HL-60 (cell line): ENCODE results near the gene ENTPD6.

Experiments
- DNase-seq, 2 experiments: peaks; one replicate each; pipeline ENCODE4 v3.0.0-alpha.2; 2010 to 2020; ENCODE audit warnings: low read depth in 1 of 2, low spot score in 1 of 2
- H3K27ac ChIP-seq: fragments of 250-450 bp; sonication (Bioruptor Pico); replicated peaks from 2 replicates; pipeline ENCODE4 v1.5.1; 2020; ENCODE audit warnings: mild to moderate bottlenecking, moderate library complexity
- H3K27me3 ChIP-seq: fragments of 250-450 bp; sonication (Bioruptor Pico); 2 replicates; pipeline ENCODE4 v1.5.1; 2021; ENCODE audit warnings: mild to moderate bottlenecking, moderate library complexity; ENCODE audit not compliant: insufficient read depth, poor library complexity, severe bottlenecking
- H3K4me3 ChIP-seq: replicated peaks from 2 replicates; pipeline ENCODE4 v1.5.1; 2011; ENCODE audit warnings: mild to moderate bottlenecking, control low read depth, low read length; ENCODE audit not compliant: insufficient read depth
- CTCF ChIP-seq: IDR thresholded peaks from one replicate; pipeline ENCODE4 v1.5.1; 2011; ENCODE audit warnings: low read length, control low read depth, inconsistent platforms; ENCODE audit not compliant: insufficient read depth
- GABPA ChIP-seq: IDR thresholded peaks from 2 replicates; pipeline ENCODE4 v1.6.1; 2012; ENCODE audit warnings: low read depth
- POLR2AphosphoS5 ChIP-seq: IDR thresholded peaks from 2 replicates; pipeline ENCODE4 v1.6.1; 2012; ENCODE audit warnings: low read depth
- SPI1 ChIP-seq: IDR thresholded peaks from 2 replicates; pipeline ENCODE4 v1.6.1; 2012; ENCODE audit warnings: low read depth, mild to moderate bottlenecking, borderline replicate concordance
- TF ChIP-seq, protein P1 (sequence below): IDR thresholded peaks from 2 replicates; pipeline ENCODE4 v1.6.1; 2012; ENCODE audit warnings: low read depth; ENCODE audit not compliant: insufficient replicate concordance

ENTPD6 gene

GRCh38 chr20:25148982-25149846 lies 46.3 kb upstream of the ENTPD6 start:
- DNase-seq: no peak
- peaks cover 15% of the 10 kb centered on the region for H3K27me3 ChIP-seq
- TF ChIP-seq GABPA (no peak), POLR2AphosphoS5 (no peak), CTCF (no peak), SPI1 (no peak)
- TF ChIP-seq, protein P1, sequence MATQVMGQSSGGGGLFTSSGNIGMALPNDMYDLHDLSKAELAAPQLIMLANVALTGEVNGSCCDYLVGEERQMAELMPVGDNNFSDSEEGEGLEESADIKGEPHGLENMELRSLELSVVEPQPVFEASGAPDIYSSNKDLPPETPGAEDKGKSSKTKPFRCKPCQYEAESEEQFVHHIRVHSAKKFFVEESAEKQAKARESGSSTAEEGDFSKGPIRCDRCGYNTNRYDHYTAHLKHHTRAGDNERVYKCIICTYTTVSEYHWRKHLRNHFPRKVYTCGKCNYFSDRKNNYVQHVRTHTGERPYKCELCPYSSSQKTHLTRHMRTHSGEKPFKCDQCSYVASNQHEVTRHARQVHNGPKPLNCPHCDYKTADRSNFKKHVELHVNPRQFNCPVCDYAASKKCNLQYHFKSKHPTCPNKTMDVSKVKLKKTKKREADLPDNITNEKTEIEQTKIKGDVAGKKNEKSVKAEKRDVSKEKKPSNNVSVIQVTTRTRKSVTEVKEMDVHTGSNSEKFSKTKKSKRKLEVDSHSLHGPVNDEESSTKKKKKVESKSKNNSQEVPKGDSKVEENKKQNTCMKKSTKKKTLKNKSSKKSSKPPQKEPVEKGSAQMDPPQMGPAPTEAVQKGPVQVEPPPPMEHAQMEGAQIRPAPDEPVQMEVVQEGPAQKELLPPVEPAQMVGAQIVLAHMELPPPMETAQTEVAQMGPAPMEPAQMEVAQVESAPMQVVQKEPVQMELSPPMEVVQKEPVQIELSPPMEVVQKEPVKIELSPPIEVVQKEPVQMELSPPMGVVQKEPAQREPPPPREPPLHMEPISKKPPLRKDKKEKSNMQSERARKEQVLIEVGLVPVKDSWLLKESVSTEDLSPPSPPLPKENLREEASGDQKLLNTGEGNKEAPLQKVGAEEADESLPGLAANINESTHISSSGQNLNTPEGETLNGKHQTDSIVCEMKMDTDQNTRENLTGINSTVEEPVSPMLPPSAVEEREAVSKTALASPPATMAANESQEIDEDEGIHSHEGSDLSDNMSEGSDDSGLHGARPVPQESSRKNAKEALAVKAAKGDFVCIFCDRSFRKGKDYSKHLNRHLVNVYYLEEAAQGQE: no peak
- no peak overlapping the region for H3K27ac ChIP-seq
- H3K4me3 ChIP-seq: no peak overlapping the region

DNA sequence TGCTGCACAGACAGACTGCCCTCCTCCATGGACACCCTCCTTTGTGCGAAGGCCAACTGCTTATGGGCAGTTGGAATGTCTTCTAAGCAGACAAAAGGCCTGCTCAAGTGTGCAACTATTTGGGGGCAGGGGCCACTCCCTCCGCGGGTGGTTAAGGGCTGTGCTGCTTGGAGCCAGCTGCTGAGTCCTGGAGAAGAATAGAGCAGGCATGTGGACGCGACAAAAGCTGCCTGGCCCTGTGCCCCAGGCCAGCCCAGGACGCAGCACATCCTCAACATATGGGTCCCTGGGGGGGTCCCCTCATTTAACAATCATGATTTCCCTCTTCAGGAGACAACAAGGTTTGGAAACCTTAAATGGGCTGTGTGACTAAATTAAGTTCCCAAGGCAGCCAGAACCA lies 45.5 kb upstream of the ENTPD6 start:
- H3K27me3 ChIP-seq: peaks cover 14% of the 10 kb centered on the region
- H3K27ac ChIP-seq: no peak overlapping the region
- H3K4me3 ChIP-seq: no peak overlapping the region
- no peak for DNase-seq
- TF ChIP-seq, protein P1: no peak

DNA sequence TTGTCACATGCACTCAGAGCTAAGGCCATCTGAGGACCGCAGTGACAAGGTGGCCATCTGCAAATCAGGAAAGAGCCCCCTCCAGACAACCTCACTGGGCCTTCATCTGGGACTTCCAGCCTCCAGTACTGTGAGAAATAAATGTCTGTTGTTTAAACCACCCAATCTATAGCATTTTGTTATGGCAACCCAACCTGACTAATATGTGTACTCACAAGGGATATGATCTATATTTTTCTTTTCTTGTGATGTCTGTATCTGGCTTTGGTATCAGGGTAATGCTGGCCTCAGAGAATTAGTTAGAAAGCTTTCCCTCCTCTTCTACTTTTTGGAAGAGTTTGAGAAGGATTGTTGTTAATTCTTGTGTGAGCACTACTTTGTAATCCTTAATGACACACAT lies 37.5 kb upstream of the ENTPD6 start:
- no peak overlapping the region for H3K27ac ChIP-seq
- DNase-seq: no peak
- no peak for TF ChIP-seq POLR2AphosphoS5
- no peak for TF ChIP-seq CTCF
- TF ChIP-seq GABPA: no peak
- TF ChIP-seq, protein P1: no peak
- TF ChIP-seq SPI1: no peak
- H3K27me3 ChIP-seq: peaks cover 5% of the 10 kb centered on the region
- no peak overlapping the region for H3K4me3 ChIP-seq
